T-helper 2 cell treated with Interferon-gamma antibody and Interleukin-4, amounts not matched to agents 5 μg/mL and 100 μg/mL, for 36 hours (primary cell): ENCODE results near the gene SDK2.

Experiments used
- DNase-seq: peaks from one replicate; pipeline ENCODE4 v3.0.0; 2021; ENCODE audit warnings: low spot score
- H3K27ac Mint-ChIP-seq: one replicate; pipeline ENCODE4 v1.8.0; 2021; ENCODE audit warnings: mild to moderate bottlenecking, mixed read lengths
- H3K27me3 Mint-ChIP-seq: one replicate; pipeline ENCODE4 v1.8.0; 2021; ENCODE audit warnings: low read depth, mixed read lengths
- H3K36me3 Mint-ChIP-seq: one replicate; pipeline ENCODE4 v1.8.0; 2021; ENCODE audit warnings: low read depth, mixed read lengths
- H3K4me1 Mint-ChIP-seq: one replicate; pipeline ENCODE4 v1.8.0; 2021; ENCODE audit warnings: low read depth, mixed read lengths
- H3K4me3 Mint-ChIP-seq: one replicate; pipeline ENCODE4 v1.8.0; 2022; ENCODE audit warnings: mild to moderate bottlenecking, moderate library complexity, mixed read lengths
- H3K9me3 Mint-ChIP-seq: one replicate; pipeline ENCODE4 v1.8.0; 2021; ENCODE audit warnings: mixed read lengths

The SDK2 gene

DNA sequence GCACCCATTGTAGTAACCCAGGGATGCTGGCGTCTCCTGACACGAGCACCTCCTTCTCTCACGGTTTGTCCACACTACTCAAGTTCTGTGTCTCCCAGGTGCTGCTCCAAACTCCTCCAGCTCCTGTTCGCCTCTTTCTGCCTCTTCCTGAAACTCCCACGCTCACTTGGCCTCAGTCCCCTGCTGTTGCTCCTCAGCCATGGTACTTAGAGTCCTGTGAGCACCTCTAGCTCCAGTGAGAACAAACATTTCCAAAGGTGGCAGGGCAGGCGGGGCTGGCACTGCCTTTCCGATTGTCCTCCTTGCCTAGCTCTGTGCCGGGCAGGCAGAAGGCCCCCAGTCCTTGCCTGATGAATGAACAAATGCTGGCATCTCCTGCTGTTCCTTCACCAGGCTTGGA is 146.1 kb downstream of the SDK2 start:
- Mint-ChIP-seq H3K27me3 (no peaks in the 10 kb centered on the region), H3K9me3 (no peaks in the 10 kb centered on the region), H3K36me3 (no peaks in the 10 kb centered on the region), H3K27ac (no peak overlapping the region), H3K4me1 (no peaks in the 10 kb centered on the region), H3K4me3 (no peak overlapping the region)
- DNase-seq = no peak

DNA sequence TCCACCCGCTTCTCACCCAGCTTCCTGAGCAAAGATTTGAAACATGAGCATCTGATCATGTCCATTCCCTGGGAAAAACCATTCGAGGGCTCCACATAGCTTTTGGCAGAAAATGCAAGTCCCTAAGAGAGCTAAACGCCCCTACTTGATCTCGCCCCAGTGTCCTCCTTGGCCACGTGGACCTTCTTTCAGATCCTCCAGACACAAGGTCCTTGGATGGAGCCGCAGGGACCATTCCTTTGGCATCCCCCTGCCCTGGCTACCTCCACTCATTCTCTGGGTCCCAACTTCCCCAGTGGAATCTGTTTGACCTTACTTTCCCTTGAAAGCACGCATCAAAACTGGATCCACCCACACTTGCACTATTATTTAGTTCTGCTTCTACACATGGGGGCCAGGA is 146.5 kb downstream of the SDK2 start:
- Mint-ChIP-seq H3K27me3 (no peaks in the 10 kb centered on the region), H3K4me3 (no peak overlapping the region), H3K9me3 (no peaks in the 10 kb centered on the region), H3K4me1 (no peaks in the 10 kb centered on the region), H3K36me3 (no peaks in the 10 kb centered on the region), H3K27ac (no peak overlapping the region)
- no peak for DNase-seq

DNA sequence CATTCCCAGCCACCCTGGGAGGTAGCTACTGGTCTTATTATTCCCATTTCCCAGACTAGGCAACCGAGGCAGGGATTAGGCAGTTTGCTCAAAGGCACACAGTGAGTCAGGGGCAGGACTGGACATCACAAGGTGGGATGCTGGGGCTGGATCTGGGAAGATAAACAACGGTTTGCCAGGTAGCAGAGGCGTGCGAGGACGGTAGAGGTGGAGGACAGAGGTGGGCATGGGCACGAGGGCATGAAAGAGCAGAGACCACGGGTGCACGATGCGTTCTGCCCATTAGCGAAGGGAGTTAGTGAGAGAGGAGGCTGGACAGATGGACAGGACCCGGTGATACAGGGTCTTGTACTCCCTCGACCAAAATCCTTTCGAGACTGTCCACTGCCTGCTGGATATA is 148.0 kb downstream of the SDK2 start:
- no peaks in the 10 kb centered on the region for H3K4me1 Mint-ChIP-seq
- H3K27me3 Mint-ChIP-seq = no peaks in the 10 kb centered on the region
- no peak for DNase-seq
- H3K9me3 Mint-ChIP-seq = no peaks in the 10 kb centered on the region
- no peak overlapping the region for H3K4me3 Mint-ChIP-seq
- H3K36me3 Mint-ChIP-seq = no peaks in the 10 kb centered on the region
- no peak overlapping the region for H3K27ac Mint-ChIP-seq

DNA sequence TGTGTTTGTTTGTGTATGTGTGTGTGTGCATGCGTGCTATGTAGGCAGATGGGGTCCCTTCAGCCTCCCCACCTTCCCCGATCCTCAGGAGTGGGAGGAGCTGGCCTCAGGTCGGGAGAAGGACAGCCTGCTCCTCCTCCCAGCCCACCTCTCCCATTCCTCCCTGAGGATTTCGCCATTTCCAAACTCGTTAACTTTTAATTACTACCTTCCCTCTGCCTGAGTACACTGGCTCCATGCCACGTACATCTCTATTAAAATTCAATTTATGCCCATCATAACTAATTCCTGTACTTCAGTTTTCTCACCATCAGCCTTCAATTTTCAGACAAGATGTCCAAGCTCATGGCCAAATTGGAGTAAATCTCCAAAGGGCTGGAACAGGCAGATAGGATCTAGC is 148.6 kb downstream of the SDK2 start:
- no peak for DNase-seq
- H3K27ac Mint-ChIP-seq = no peak overlapping the region
- H3K9me3 Mint-ChIP-seq = no peaks in the 10 kb centered on the region
- no peaks in the 10 kb centered on the region for H3K4me1 Mint-ChIP-seq
- no peaks in the 10 kb centered on the region for H3K36me3 Mint-ChIP-seq
- H3K27me3 Mint-ChIP-seq = no peaks in the 10 kb centered on the region
- no peak overlapping the region for H3K4me3 Mint-ChIP-seq

DNA sequence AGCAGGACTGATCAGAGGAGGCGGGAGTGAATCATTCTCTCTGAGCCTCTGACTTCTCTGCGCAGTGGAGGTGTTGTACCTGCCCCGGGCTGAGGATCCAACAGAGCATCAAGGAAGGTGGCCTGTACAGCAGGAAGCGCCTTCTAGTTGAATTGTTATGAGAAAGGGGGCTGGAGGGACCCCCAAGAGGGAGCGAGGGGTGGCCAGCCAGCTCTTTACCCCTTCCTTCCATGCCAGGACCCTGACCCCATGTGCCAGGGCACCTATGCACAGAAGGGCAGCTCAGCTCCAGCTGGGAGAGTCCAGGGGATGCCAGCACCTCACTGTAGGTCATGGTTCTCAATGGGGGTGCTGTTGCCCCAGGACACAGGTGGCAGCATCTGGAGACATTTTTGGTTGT is 149.3 kb downstream of the SDK2 start:
- H3K27ac Mint-ChIP-seq = no peak overlapping the region
- no peaks in the 10 kb centered on the region for H3K36me3 Mint-ChIP-seq

DNA sequence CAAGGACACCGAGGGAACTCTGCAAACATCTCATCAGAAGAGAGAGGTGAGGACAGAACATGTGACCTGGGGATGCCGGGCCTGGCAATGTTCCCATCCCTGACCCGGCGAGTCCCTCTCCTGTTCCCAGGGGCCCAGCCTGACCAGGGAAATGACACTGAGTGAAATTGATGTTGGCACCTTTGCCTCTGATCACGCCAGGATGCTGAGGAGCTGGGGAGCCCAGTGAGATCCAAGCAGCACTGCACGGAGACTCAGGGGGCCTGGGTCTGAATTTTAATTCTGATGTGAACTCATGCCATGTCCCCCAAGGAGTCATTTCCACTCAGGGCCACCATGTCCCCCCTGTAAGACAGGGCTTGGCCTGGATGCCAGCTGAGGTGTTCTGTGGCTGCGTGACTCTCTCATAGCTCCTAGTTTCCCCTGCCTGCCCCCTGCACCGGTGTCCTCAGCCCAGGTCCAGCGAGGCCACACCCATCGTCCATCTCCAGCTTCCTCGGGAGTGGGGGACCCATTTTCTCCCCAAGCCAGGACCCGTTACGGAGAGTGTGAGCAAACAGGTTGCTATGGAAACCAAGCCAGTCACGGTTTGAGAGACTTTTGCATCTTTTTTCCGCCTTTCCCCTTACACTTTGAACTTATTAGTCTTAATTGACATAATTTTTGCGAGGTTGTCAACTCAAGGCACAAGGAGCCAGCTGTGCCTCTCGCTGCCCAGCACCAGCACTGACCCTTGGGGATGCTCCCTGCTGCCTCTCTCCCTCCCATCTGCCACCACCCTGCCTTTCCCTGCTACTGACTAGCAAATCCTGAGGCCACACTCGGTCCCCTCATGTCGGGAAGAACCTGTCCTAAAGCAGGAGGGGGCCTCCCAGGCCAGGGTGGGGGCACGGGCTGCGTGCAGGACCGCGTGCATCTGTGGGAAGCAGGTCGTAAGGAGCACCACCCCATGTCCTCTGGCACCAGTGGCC is 150.0 kb downstream of the SDK2 start:
- no peak for DNase-seq
- H3K27me3 Mint-ChIP-seq = no peaks in the 10 kb centered on the region
- no peak overlapping the region for H3K4me3 Mint-ChIP-seq
- no peaks in the 10 kb centered on the region for H3K4me1 Mint-ChIP-seq
- H3K27ac Mint-ChIP-seq = no peak overlapping the region
- H3K9me3 Mint-ChIP-seq = no peaks in the 10 kb centered on the region
- H3K36me3 Mint-ChIP-seq = no peaks in the 10 kb centered on the region

More for the DNA sequence above, 149.3 kb downstream of the SDK2 start:
- no peak for DNase-seq
- H3K27me3 Mint-ChIP-seq = no peaks in the 10 kb centered on the region
- no peaks in the 10 kb centered on the region for H3K9me3 Mint-ChIP-seq
- H3K4me1 Mint-ChIP-seq = no peaks in the 10 kb centered on the region
- H3K4me3 Mint-ChIP-seq = no peak overlapping the region

DNA sequence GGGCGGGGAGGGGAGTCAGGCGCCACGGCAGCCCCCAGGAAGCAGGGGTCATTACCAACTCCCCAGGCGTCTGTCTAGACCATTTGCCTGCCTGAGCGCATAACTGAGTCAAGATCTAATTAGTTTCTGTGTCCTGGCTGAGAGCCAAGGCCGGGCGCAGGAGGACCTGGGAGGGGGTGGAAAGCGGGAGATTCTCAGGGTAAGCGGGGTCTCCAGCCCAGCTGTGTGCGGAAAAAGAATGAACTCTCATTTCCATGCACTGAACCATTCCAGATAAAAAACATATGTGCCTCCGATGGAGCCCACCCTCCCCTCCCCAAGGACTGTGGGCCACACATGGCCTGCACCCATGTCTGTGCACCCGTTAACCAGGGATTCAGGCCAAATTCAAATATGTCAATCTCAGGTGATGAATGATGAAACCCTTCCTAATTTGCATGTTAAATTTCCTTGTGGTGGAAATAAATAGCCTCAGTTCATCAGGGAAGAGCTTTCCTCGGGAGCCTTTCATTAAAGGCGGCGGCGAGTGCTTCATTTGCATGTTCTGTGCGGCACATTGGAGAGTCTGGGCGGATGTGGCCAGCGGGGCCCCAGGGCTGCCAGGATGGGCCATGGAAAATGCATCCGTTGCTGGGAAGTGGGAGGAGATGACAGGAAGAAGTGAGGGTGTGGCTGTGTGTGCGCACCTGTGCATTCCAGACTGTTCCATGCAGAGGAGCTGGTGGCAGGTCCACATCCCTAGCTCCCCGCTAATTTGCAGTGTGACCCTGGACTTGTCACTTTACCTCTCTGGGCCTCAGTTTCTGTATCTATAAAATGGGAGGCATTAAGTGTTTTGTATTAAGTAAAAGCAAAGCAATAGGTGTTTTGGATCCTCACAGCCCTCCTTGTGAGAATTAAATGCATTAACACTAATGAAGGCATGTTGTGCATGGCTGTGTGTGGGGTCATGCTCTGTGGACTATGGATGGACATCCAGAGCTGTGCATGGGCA is 151.1 kb downstream of the SDK2 start:
- no peaks in the 10 kb centered on the region for H3K4me1 Mint-ChIP-seq

DNA sequence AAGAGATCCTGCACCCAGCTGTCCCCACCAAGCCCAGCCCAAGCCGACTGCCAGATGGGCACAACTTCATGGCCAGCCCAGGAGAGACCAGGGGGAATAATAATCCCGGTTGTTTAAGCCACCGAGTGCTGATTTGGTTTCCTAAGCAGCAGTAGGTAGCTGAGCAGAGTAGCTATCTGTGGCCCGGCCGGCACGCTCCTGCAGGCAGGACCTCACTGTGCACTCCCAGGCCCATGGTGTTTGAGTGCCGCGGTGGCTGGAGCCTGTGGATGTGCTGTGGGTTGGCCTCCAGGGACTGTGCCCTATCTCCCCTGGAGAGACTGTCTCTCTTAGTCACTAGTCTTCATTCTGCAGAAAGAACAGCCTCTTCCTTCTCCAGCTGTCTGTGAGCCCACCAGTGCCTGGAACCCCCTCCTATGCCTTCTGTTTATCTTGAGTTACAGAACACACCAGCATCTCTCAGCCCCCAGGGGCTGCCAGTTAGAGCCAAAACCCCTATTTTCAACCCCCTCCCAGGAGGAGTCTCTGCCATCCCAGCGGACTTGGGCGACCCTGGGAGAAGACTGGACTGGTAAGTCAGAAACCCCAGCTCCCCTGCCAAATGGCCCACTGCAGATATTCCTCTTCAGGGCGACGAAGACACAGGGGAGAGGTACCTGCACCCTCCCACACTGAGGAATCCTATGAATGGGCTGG is 152.0 kb downstream of the SDK2 start:
- Mint-ChIP-seq H3K4me1 (no peaks in the 10 kb centered on the region), H3K27ac (no peak overlapping the region), H3K9me3 (no peaks in the 10 kb centered on the region), H3K4me3 (no peak overlapping the region), H3K27me3 (no peaks in the 10 kb centered on the region), H3K36me3 (no peaks in the 10 kb centered on the region)
- DNase-seq = no peak

More for the DNA sequence above, 151.1 kb downstream of the SDK2 start:
- H3K27me3 Mint-ChIP-seq = no peaks in the 10 kb centered on the region
- H3K4me3 Mint-ChIP-seq = no peak overlapping the region
- H3K36me3 Mint-ChIP-seq = no peaks in the 10 kb centered on the region
- no peak for DNase-seq
- no peak overlapping the region for H3K27ac Mint-ChIP-seq
- H3K9me3 Mint-ChIP-seq = no peaks in the 10 kb centered on the region

DNA sequence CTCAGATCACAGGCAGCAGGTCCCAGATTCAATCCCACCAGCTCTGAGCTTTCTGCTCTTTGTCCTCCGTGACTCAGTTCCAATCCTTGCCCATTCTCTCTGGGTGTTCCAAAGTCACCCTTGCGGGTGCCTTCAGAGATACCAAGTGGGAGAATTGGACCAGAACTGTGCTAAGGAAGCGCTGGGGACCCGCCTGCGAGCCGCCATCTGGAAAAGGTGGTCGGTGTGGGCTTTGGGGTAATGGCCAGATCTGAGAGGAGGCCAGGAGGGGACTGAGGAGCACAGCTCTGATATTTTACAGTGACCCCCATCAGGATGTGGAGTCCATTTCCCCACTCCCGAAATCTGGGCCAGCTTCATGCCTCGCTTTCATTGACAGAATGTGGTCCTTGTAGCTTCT is 152.6 kb downstream of the SDK2 start:
- Mint-ChIP-seq H3K4me1 (no peaks in the 10 kb centered on the region), H3K4me3 (no peak overlapping the region), H3K27me3 (no peaks in the 10 kb centered on the region), H3K27ac (no peak overlapping the region), H3K36me3 (no peaks in the 10 kb centered on the region), H3K9me3 (no peaks in the 10 kb centered on the region)
- no peak for DNase-seq

DNA sequence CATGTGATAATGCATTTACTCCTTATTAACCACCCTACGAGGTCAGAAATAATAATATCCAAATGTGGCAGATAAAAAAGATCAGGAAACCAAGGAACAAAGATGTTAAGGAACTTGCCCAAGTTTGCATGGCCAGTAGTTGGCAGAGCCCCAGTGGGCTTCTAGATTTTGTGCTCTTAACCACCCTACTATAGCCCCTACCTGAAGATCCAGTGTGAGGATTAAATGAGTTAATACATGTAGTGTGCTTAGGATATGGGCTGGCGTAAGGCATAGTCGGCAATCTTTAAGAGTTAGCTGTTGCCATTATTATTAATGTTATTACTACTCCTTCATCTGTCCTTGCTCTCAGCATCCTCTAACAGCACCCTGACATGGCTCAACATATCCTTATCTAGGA is 153.4 kb downstream of the SDK2 start:
- Mint-ChIP-seq H3K36me3 (no peaks in the 10 kb centered on the region), H3K27me3 (no peaks in the 10 kb centered on the region), H3K4me1 (no peaks in the 10 kb centered on the region), H3K27ac (no peak overlapping the region), H3K4me3 (no peak overlapping the region), H3K9me3 (no peaks in the 10 kb centered on the region)
- DNase-seq = no peak

DNA sequence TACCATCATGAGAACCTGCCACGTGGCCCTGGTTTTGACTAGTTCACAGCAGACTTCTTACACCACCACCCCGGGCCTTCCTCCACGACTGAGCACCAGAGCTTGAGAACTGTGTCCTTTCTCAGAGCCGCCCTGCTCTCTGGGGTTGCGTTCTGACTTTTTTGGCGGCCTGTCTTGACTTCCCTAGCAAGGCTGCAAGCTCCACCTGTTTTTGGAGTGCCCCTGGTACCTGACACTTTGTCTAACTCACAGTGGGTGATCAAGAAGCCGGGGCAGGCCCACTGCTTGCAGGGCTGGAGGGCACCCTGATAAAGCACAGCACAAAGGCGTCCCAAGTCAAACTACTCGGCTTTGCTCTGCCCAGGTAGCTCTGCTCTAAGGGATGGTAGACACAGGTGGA is 154.3 kb downstream of the SDK2 start:
- no peak for DNase-seq
- Mint-ChIP-seq H3K4me1 (no peaks in the 10 kb centered on the region), H3K36me3 (no peaks in the 10 kb centered on the region), H3K27ac (no peak overlapping the region), H3K4me3 (no peak overlapping the region), H3K27me3 (no peaks in the 10 kb centered on the region), H3K9me3 (peaks cover 4% of the 10 kb centered on the region)

DNA sequence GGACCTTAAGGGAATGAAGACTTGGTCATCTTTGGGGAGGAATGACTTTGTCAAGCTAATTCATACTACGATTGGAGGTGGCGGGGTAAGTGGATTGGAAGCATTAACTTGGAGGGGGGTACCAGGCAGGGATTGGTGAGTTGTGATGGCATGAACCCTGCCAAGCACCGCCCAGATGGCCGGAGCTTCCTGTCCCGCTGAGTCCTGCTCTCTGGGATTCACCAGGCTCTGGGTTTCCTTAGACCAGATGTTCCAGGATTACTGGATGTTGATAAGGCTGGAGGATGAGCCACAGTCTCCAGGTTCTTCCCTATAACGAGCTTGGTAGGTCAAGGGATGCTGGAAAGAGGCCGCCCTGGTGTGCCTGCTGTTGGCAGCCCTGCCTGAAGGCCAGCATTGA is 154.9 kb downstream of the SDK2 start:
- H3K4me1 Mint-ChIP-seq = no peaks in the 10 kb centered on the region
- H3K4me3 Mint-ChIP-seq = no peak overlapping the region
- H3K27me3 Mint-ChIP-seq = no peaks in the 10 kb centered on the region
- H3K36me3 Mint-ChIP-seq = no peaks in the 10 kb centered on the region
- H3K27ac Mint-ChIP-seq = no peak overlapping the region
- no peak for DNase-seq
- H3K9me3 Mint-ChIP-seq = peaks cover 7% of the 10 kb centered on the region

DNA sequence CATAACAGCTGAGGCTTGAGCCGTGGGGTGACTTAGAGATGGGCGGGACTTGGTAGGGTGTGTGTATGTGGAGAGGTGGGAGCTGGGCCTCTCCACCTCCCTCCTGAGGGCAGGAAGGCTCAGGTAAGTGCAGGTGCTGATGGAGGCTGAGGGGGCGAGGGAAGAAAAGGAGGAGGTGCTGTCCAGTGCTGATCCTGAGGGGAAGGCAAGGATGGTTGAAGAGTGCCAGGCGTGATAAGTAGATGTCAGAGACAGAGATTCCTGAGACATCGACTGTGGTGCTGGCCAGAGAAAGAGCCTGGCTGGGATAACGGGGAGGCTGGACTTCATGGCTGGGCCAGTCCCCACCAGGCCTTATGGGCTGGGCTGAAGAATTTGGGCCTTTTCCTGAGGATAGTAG is 159.1 kb downstream of the SDK2 start:
- Mint-ChIP-seq H3K27ac (no peak overlapping the region), H3K27me3 (no peaks in the 10 kb centered on the region), H3K4me1 (no peaks in the 10 kb centered on the region), H3K4me3 (no peak overlapping the region), H3K9me3 (peaks cover 7% of the 10 kb centered on the region), H3K36me3 (no peaks in the 10 kb centered on the region)
- no peak for DNase-seq
